ENCODE measurements around the gene GTF3C5.

GTF3C5 gene

DNA sequence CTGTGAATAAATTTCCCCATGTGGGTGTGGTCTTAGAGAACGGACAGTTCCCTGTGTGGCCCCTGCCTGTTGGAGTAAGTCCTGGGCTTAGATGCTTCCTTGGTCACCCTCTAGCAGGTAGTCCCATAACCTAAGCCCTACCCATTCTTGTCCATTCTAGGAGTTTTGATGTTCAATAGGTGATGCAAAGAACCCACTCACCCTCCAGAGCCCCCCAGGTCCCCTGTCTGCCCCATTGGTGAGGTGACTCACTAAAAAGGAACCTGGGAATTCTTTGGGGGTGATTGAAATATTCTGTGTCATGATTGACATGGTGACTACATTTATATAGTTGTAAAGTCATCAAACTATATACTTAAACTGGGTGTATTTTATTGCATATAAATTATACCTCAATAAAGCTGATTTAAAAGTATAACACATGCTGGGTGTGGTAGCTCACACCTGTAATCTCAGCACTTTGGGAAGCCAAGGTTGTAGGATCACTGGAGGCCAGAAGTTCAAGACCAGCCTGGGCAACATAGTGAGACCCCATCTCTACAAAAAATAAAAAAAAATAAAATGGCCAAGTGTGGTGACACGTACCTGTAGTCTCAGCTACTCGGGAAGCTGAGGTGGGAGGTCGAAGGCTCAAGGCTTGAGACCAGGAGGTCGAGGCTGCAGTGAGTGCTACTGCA lies 20.8 kb upstream of the GTF3C5 start:
- no peak for DNase-seq (ENCODE audit: low read depth)
- H3K4me3 ChIP-seq (ENCODE audit: low read depth, low read length), result no peak overlapping the region
- TF ChIP-seq MYC (IDR thresholded peaks at IDR 0.05; ENCODE audit: low read depth, low read length), result no peak

DNA sequence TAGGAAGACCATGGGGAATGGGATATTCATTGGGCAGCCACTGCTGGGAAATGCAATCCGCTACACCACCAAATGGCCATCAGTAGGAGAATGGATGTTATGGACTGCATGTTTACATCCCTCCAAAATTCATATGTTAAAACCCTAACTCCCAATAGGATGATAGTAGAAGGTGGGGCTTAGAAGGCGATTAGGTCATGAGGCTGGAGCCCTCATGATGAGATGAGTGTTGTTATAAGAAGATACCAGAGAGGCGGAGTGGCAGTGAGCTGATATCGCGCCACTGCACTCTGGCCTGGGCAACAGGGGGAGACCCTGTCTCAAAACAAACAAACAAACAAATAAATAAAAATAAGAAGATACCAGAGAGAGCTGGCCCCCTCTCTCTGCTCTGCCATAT lies 16.1 kb upstream of the GTF3C5 start:
- no peak overlapping the region for H3K4me3 ChIP-seq (ENCODE audit: low read depth, low read length)
- TF ChIP-seq MYC (IDR thresholded peaks at IDR 0.05; ENCODE audit: low read depth, low read length) (no peak), POLR2A (IDR thresholded peaks at IDR 0.05; ENCODE audit: extremely low read depth, insufficient read length) (no peak)
- no peak for DNase-seq (ENCODE audit: low read depth)

DNA sequence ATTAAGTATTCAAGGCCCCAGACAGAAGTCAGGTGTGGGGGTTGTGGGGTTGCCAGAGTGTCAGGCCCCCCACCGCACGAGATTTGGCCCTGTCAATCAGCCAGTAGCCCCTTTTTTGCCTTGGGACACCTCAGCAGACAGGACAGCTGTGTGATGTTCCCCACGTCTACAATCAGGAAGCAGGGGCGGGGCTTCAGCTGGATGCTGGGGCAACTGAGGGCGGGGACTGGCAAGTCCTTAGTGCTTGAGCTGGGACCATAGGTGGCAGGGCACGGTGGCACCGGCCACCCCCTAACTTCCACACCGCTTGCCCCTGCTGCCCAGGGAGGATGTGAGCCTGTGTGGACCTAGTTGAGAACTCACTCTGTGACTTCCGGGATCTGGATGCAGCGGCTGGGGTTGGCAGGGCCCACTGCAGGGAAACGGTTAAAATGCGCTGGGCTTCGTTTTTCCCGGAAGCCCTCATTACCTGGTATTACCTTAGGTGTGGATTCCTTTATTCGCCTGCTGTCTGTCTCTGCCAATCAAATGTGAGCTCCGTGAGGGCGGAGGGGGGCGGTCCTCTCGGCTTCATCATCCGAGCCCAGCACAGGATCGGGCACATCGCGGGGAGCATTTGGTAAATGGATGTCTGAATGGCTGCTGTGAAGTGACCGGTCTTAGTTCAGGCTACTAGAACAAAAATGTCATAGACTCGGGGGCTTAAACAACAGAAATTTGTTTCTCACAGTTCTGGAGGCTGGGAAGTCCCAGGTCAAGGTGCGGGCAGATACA lies 7.5 kb upstream of the GTF3C5 start:
- H3K4me3 ChIP-seq (ENCODE audit: low read depth, low read length), result no peak overlapping the region
- no peak for TF ChIP-seq POLR2A (IDR thresholded peaks at IDR 0.05; ENCODE audit: extremely low read depth, insufficient read length)
- TF ChIP-seq MYC (IDR thresholded peaks at IDR 0.05; ENCODE audit: low read depth, low read length), result no peak
- no peak for TF ChIP-seq CTCF (IDR thresholded peaks at IDR 0.05; ENCODE audit: low read depth, low read length)
- DNase-seq (ENCODE audit: low read depth), result peak; percentile 61

GRCh38 chr9:133026426-133026825 lies 4.4 kb upstream of the GTF3C5 start:
- DNase-seq (ENCODE audit: low read depth), result no peak
- H3K4me3 ChIP-seq (ENCODE audit: low read depth, low read length), result no peak overlapping the region
- TF ChIP-seq CTCF (IDR thresholded peaks at IDR 0.05; ENCODE audit: low read depth, low read length), result no peak

DNA sequence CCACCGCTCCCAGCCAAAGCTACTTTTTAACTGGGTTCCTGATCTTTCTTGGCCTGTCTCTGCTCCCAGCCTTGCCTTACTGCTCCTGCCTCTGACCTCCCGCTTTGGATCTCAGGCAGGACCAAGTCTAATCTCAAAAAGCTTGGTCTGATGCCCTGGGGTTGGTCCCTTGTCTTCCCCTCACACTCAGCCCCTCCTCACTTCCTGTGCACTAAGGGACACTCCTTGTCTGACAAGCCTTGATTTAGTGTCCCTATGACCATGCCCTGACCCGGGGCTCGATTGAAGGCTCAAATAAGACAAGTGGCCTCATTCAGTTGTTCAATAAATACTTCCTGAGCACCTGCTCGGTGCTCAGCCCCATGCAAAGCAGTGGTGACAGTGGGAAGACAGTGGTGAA lies 3.7 kb upstream of the GTF3C5 start:
- no peak overlapping the region for H3K4me3 ChIP-seq (ENCODE audit: low read depth, low read length)
- no peak for DNase-seq (ENCODE audit: low read depth)
- TF ChIP-seq POLR2A (IDR thresholded peaks at IDR 0.05; ENCODE audit: extremely low read depth, insufficient read length) (no peak), MAX (IDR thresholded peaks at IDR 0.05; ENCODE audit: low read depth, low read length) (no peak), MYC (IDR thresholded peaks at IDR 0.05; ENCODE audit: low read depth, low read length) (no peak), CTCF (IDR thresholded peaks at IDR 0.05; ENCODE audit: low read depth, low read length) (no peak)

DNA sequence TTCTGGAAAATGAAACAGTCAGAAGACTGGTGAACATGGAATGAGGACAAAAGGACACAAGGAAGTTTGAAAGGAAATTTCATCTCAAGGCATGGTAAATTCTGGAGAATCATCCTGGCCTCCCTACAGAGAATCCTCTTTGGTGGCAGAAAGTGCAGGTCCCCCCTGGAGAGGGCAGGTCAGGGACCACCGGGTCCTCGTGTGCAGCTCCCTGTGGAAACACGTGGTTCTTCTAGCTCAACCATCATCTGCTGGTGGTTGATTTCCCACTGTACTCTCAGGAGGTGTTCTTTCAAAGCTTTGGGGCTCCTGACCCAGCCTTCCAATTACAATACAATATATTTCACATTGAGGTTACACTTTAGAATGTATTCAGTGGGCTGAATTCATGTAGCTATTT lies 2.6 kb upstream of the GTF3C5 start:
- TF ChIP-seq MYC (IDR thresholded peaks at IDR 0.05; ENCODE audit: low read depth, low read length) (no peak), MAX (IDR thresholded peaks at IDR 0.05; ENCODE audit: low read depth, low read length) (no peak), CTCF (IDR thresholded peaks at IDR 0.05; ENCODE audit: low read depth, low read length) (no peak), POLR2A (IDR thresholded peaks at IDR 0.05; ENCODE audit: extremely low read depth, insufficient read length) (no peak)
- no peak for DNase-seq (ENCODE audit: low read depth)
- H3K4me3 ChIP-seq (ENCODE audit: low read depth, low read length), result no peak overlapping the region

- peak overlapping the region; percentile 99 for H3K4me3 ChIP-seq (ENCODE audit: low read depth, low read length)
- TF ChIP-seq POLR2A (IDR thresholded peaks at IDR 0.05; ENCODE audit: extremely low read depth, insufficient read length), result no peak
- TF ChIP-seq CTCF (IDR thresholded peaks at IDR 0.05; ENCODE audit: low read depth, low read length), result no peak
- no peak for TF ChIP-seq MAX (IDR thresholded peaks at IDR 0.05; ENCODE audit: low read depth, low read length)
- TF ChIP-seq MYC (IDR thresholded peaks at IDR 0.05; ENCODE audit: low read depth, low read length), result no peak
- DNase-seq (ENCODE audit: low read depth), result no peak
These were observed 842 bp upstream of the GTF3C5 start for GRCh38 chr9:133029994-133030316.
